GM10266 (cell line): ENCODE results near the gene MAPK13.

Source experiments
- DNase-seq: peaks from one replicate; pipeline ENCODE4 v3.0.0; 2012; ENCODE audit errors: extremely low spot score
- TF ChIP-seq, protein P1 (sequence below): IDR thresholded peaks from 2 replicates; pipeline ENCODE4 v1.5.1; 2012; ENCODE audit warnings: mild to moderate bottlenecking, low read depth; ENCODE audit not compliant: control insufficient read depth, insufficient read depth; ENCODE audit errors: missing control alignments

MAPK13 gene

DNA sequence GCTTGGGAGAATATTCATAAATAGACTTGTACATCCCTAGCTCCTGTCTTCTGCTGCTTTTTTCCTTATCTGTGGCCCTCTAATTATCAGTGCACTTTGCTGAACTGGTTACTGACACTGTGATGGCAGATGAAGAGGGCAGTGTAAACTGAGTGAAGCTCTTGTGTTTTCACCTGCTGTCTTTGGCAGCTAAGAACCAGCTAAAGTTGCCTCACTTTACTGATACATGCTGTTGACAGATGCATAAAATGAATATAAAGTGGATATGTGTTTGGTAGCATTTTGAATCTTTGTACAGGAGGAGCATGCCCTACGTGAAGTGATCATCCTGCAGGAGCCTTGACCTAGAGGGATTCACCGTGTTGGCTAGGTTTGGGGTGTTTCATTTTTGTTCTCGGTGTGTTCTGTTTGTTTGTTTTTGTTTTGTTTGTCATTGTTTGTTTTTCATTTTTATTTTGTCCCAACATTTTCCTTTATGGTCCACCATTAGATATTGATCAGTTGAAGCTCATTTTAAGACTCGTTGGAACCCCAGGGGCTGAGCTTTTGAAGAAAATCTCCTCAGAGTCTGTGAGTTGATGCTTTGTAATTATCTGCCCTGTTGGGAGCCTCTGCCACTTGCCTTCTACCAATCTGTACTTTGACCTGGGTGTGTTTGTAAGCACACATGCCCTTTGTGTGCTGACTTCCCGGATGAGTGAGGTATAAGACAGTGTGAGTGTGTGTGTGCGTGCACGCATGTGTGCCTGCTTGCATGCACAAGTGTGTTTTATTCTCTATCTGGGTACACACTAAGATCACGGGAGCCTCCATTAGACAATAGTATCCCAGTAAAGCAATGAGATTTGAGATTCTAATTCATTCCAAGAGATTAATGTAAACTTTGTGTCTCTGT is 34.6 kb upstream of the MAPK13 start:
- DNase-seq, result no peak
- TF ChIP-seq, protein P1, sequence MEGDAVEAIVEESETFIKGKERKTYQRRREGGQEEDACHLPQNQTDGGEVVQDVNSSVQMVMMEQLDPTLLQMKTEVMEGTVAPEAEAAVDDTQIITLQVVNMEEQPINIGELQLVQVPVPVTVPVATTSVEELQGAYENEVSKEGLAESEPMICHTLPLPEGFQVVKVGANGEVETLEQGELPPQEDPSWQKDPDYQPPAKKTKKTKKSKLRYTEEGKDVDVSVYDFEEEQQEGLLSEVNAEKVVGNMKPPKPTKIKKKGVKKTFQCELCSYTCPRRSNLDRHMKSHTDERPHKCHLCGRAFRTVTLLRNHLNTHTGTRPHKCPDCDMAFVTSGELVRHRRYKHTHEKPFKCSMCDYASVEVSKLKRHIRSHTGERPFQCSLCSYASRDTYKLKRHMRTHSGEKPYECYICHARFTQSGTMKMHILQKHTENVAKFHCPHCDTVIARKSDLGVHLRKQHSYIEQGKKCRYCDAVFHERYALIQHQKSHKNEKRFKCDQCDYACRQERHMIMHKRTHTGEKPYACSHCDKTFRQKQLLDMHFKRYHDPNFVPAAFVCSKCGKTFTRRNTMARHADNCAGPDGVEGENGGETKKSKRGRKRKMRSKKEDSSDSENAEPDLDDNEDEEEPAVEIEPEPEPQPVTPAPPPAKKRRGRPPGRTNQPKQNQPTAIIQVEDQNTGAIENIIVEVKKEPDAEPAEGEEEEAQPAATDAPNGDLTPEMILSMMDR, result no peak

DNA sequence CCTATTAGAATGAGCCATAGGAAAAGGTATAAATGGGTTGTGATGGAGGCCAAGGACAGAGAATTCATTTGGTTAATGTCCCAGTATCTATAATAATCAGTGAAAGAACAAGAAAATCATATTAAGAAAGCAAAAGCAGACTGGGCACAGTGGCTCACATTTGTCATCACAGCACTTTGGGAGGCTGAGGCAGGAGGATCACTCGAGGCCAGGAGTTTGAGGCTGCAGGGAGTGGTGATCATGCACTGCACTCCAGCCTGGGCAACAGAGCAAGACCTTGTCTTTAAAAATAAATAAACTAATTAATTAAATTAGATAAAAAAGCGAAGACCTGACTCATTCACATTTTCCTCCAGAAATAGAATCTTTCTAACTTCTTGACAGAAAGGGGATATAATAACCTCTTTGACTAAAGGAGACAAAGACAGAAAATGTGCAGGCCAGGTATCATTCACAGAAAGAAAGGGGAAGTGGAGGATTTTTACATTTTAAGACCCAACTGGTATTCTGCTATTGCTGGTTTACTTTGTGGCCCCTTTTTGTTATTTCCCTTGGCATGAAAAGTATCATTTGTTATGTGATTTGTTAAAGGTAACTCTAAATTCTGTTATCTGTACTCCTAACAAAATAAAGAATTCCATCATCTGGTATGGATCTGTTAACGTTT is 31.9 kb upstream of the MAPK13 start:
- DNase-seq, result no peak
- TF ChIP-seq, protein P1, result no peak

DNA sequence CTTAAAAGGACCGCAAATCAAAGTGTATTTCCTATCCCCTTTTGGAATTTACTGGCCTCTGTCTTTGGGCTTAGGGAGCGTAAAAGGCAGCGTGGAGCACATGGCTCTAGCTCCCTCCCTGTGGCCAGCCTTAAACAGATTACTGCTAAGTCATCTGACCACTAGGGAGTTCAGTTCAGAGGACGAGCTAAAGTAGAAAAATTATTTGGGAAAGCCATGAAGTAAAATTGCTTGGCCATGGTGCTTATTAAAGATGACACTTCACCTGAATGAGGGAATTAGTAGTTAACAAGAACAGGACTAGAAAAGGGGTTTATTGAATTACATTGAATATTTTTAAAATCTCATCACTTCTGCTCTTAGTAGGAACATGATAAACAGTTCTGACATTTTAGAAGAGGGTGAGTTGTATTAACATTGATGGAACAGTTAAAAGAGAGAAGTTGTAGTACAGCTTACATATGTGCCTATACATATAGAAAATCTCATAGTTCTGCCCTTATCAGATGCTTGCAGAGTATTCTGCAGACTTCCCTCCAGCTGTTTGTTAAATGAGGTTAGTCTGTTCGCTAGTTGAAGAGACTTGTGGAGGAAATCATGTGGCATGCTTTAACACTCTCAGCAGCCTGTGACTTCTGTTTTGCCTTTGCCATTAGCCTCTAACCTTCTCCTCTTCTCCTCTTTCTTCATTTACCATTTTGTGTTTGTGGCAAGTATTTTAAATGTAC is 31.2 kb upstream of the MAPK13 start:
- TF ChIP-seq, protein P1, result no peak
- DNase-seq, result no peak

DNA sequence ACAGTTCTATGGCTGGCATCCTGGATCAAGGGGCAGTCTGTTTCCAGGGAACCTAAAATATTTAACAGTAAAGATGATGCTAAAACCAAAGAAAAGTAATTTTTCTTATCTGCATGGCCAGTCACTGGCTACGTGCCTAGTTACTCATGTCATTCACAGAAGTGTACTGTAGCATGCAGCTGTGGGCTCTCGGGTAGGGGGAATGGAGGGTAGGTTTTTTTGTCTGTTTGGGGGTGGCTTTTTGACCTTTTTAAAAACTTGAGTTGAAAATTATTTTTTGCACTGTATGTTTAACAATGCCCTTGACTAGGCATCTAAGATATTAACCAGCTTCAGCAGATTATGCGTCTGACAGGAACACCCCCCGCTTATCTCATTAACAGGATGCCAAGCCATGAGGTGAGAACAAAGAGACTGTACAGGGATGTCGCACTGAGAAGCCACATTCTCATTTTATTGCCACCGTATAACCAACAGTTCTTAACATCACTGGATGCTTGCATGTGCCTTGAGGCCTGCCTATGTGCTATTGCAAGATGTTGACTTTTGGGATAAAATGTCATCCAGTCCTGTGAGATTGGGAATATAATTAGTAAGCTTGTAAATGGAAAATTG is 30.3 kb upstream of the MAPK13 start:
- TF ChIP-seq, protein P1, result no peak
- no peak for DNase-seq

DNA sequence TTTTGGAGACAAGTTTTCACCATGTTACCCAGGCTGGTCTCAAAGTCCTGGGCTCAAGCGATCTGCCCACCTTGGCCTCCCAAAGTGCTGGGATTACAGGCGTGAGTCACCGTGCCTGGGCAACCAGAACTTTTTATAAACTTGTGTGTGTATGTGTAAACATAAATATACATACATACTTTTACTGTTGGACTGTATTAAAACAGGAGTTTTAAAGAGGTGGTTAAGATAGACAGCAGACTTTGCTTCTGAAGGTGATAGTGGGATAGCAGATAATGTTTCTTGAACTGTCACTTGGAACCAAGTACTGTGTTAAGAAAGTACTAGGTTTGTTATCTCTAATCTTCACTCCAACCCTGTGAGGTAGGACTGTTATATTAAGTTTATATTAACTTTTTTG is 28.6 kb upstream of the MAPK13 start:
- DNase-seq, result no peak
- TF ChIP-seq, protein P1, result no peak

DNA sequence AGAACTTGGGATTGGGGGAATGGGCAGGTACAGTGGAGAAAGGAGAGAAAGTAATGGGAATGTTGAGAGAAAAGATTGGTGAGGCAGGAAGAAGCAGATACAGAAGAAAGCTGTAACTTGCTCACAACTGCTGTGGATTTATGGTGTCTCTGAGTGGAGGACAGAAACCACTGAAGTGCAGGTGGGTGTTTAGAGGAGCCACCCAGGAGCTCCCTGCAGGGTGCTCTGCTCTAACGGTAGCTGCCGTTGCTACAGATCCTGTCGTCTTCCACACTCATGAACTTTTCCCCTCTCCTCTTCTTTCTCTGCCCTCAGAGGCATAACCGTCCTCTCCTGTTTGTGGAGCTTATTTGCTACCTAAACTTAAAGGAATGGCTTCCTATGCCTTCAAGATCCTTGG is 27.5 kb upstream of the MAPK13 start:
- DNase-seq, result no peak
- TF ChIP-seq, protein P1, result no peak
